Measurements from ENCODE around the gene PLCD1. TPM values are rescaled to one million over a fixed set of nuclear protein-coding genes. Genes with fewer than 3 reads are reported as not detected.
A peak's percentile ranks its signal among the peaks of the same experiment; 100 is the strongest.

Gene PLCD1
- total and polyA plus RNA-seq, 8 donors: 7.5 to 15.6 (median 10.1) TPM

DNA sequence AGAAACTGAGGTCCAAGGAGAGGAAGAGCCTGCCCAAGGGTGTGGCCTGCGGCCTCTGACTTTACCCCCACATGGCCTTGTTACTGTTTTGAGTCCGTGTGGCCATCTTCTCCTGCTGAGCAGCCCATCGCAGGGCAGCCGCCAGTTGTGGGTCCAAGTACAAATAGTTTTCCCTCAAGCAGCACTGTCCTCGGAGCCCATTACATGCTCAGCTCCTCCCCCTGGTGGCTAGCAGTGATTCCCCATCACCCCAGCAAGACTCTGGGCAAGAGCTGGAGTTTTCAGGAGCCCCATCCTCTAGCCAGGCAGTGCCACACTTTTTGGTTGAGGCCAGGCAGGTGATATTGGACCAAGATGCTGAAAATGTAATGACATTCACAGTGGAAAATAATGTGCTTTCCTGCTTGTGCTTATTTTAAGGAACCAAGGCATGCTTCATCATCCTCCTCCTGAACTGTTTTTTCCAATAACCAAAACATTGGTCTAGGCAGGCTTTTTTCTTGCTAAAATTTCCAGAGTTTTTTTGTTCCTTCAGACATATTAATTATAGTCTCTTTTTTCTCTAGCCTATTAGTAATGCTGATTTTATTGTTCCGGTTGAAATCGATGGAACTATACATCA, 62.1 kb downstream of the PLCD1 start:
- ATAC-seq: peak; percentile 51 to 78 (median 76)
- Histone ChIP-seq H3K4me1 (peaks cover 3 to 30% (median 29%) of the 10 kb centered on the region in 3 donors), H3K36me3 (no peaks in the 10 kb centered on the region), H3K27ac (no peak overlapping the region), H3K27me3 (no peaks in the 10 kb centered on the region), H3K9me3 (no peaks in the 10 kb centered on the region), H3K4me3 (no peak overlapping the region)
- FAIRE-seq: no peak
- 41 to 45% methylated on average over 7 of the region's 7 CpGs for WGBS, 2 donors
- intact Hi-C loops (cut with DNase I): loop anchor here (5.0 to 10.0 kb wide), 3 partner anchors 110 to 115 kb away; no protein-coding TSS in a partner anchor
- DNase-seq: peak in 5 of 6 donors; percentile 39 to 75 (median 59)
- TF ChIP-seq, protein P1, sequence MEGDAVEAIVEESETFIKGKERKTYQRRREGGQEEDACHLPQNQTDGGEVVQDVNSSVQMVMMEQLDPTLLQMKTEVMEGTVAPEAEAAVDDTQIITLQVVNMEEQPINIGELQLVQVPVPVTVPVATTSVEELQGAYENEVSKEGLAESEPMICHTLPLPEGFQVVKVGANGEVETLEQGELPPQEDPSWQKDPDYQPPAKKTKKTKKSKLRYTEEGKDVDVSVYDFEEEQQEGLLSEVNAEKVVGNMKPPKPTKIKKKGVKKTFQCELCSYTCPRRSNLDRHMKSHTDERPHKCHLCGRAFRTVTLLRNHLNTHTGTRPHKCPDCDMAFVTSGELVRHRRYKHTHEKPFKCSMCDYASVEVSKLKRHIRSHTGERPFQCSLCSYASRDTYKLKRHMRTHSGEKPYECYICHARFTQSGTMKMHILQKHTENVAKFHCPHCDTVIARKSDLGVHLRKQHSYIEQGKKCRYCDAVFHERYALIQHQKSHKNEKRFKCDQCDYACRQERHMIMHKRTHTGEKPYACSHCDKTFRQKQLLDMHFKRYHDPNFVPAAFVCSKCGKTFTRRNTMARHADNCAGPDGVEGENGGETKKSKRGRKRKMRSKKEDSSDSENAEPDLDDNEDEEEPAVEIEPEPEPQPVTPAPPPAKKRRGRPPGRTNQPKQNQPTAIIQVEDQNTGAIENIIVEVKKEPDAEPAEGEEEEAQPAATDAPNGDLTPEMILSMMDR (IDR thresholded peaks at IDR 0.05): peak; percentile 41 to 76 (median 60)

DNA sequence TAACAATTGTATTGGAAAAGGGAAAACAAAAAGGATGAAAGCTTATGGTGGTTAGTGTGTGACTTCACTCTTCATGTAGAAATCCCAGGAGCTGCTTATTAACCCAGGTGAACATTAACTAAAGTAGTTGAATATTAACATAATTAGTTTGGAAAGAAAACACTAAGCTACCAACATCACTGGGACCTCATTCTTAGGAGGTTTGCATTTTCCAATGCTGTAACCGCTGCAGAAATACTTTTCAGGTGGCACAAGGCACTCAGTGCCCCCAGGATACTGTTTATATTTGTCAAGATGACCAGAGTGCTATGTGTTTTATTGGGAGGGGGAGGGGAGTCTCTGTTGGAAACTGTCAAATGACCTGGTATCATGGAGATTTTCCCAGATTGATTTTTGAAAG, 64.7 kb downstream of the PLCD1 start:
- Histone ChIP-seq H3K27ac (peak overlapping the region in 2 of 4 donors; percentile 65 to 72), H3K9me3 (no peaks in the 10 kb centered on the region), H3K4me1 (peaks cover 3 to 32% (median 32%) of the 10 kb centered on the region in 3 donors), H3K27me3 (no peaks in the 10 kb centered on the region), H3K4me3 (peak overlapping the region in 1 of 4 donors; percentile 9), H3K36me3 (no peaks in the 10 kb centered on the region)
- FAIRE-seq (no peak), ATAC-seq (peak; percentile 79 to 91 (median 88)), DNase-seq (no peak)
- intact Hi-C loops (cut with DNase I): loop anchor here (5.0 to 10.0 kb wide), 3 partner anchors 107 to 112 kb away; no protein-coding TSS in a partner anchor
- TF ChIP-seq, protein P1 (IDR thresholded peaks at IDR 0.05): no peak
- 14 to 17% methylated on average over 1 of the region's 1 CpG for WGBS, 2 donors

DNA sequence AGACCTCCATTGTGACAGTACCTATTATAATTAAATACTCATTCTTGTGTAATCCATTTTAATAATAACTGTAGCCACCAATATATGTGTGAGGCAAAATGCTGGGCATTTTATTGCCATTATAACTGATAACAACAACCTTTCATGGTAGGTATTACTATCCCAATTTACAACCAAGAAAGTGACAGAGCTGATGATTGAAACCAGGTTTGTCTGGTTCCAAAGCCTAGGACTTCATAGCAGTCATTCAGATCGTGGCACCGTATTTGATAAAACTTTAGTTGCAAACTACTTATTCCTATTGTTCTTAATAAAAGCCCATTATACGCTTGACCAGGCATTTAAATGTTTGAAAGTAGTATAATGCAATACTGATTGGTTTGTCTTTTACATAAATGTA, 65.3 kb downstream of the PLCD1 start:
- intact Hi-C loops (cut with DNase I): loop anchor here in 1 of 3 donors (10.0 kb wide), 1 partner anchor 109 kb away; no protein-coding TSS in a partner anchor
- Histone ChIP-seq H3K4me3 (peak overlapping the region in 1 of 4 donors; percentile 9), H3K4me1 (peaks cover 3 to 32% (median 32%) of the 10 kb centered on the region in 3 donors), H3K27me3 (no peaks in the 10 kb centered on the region), H3K27ac (peak overlapping the region in 2 of 4 donors; percentile 65 to 72), H3K36me3 (no peaks in the 10 kb centered on the region), H3K9me3 (no peaks in the 10 kb centered on the region)
- TF ChIP-seq, protein P1 (IDR thresholded peaks at IDR 0.05): no peak
- no peak for FAIRE-seq
- DNase-seq: no peak
- peak in 3 of 4 donors; percentile 6 to 21 (median 11) for ATAC-seq
- 22 to 23% methylated on average over 3 of the region's 3 CpGs for WGBS, 2 donors

DNA sequence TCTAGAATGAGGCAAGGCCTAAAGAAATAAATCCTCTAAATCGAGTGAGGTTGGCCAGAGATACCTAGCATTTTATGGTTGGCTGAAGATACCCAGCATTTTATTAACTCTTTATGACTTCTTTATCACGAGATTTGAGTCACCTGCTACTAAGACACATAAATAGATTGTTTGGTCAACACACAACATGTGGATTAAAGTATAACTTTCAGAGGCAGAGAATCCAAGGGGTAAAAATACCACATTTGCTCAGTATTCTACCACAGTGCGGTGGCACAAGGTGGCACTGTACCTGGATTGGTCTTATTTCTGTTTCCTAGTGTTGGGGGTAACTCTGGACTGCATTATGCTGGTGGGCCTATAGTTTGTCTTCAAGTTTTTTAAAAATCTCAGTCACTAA, 65.8 kb downstream of the PLCD1 start:
- ATAC-seq: peak in 1 of 4 donors; percentile 17
- no peak for DNase-seq
- Histone ChIP-seq H3K36me3 (no peaks in the 10 kb centered on the region), H3K4me3 (no peak overlapping the region), H3K27ac (peak overlapping the region in 2 of 4 donors; percentile 65 to 72), H3K4me1 (peaks cover 3 to 32% (median 32%) of the 10 kb centered on the region in 3 donors), H3K9me3 (no peaks in the 10 kb centered on the region), H3K27me3 (no peaks in the 10 kb centered on the region)
- WGBS, 2 donors: 45 to 47% methylated on average over 3 of the region's 3 CpGs
- intact Hi-C loops (cut with DNase I): loop anchor here in 1 of 3 donors (10.0 kb wide), 1 partner anchor 109 kb away; no protein-coding TSS in a partner anchor
- FAIRE-seq: no peak
- TF ChIP-seq, protein P1 (IDR thresholded peaks at IDR 0.05): no peak

DNA sequence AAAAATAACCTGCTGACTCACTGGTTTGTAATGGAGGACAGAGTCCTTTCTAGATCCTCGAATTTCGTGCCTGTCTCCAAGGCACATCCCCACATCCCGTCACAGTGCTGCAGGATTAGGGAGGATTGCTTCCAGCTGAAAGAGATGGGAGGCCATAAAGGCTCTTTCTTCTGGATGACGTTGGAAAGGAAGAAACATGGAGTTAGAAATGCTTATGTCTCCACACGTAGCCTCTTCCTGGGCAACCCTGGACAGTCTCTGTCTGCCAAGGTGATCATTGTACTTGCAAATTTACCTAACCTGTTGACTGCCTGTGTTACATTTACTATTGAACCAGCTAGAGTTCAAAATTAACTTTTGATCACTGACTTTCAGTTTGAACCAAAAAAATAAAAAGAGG, 66.4 kb downstream of the PLCD1 start:
- Histone ChIP-seq H3K27me3 (no peaks in the 10 kb centered on the region), H3K4me1 (peaks cover 3 to 32% (median 32%) of the 10 kb centered on the region in 3 donors), H3K4me3 (no peak overlapping the region), H3K36me3 (no peaks in the 10 kb centered on the region), H3K27ac (peak overlapping the region in 2 of 4 donors; percentile 65 to 72), H3K9me3 (no peaks in the 10 kb centered on the region)
- intact Hi-C loops (cut with DNase I): loop anchor here in 1 of 3 donors (10.0 kb wide), 1 partner anchor 108 kb away; no protein-coding TSS in a partner anchor
- FAIRE-seq (no peak), DNase-seq (no peak), ATAC-seq (no peak)
- WGBS, 2 donors: 59 to 65% methylated on average over 5 of the region's 5 CpGs
- TF ChIP-seq, protein P1 (IDR thresholded peaks at IDR 0.05): no peak
